Activated CD8-positive, alpha-beta memory T cell treated with anti-CD3 and anti-CD28 coated beads, Interleukin-2, amount 10 ng/mL, durations not matched to agents 7 days and 5 days (primary cell): ENCODE measurements around the gene COA6. TPM values are rescaled to one million over a fixed set of nuclear protein-coding genes. Genes with fewer than 3 reads are reported as not detected.

Experiments used
- ATAC-seq: fragments of 150-1000 bp; cut with Tn5 transposase; one replicate; pipeline ENCODE4 v1.10.0; 2021; ENCODE audit warnings: moderate library complexity
- CTCF ChIA-PET: fragments of 350-600 bp; sonication (Branson Sonifier 250); formaldehyde crosslinking; loops from one replicate; lab custom pipeline; 2021; ENCODE audit warnings: antibody characterized with exemption; lab: Charles Lee
- DNase-seq: peaks from one replicate; pipeline ENCODE4 v3.0.0-alpha.2; 2020
- H3K27ac Mint-ChIP-seq: one replicate; pipeline ENCODE4 v1.8.0; 2021; ENCODE audit warnings: mild to moderate bottlenecking, mixed read lengths
- H3K27me3 Mint-ChIP-seq: one replicate; pipeline ENCODE4 v1.8.0; 2021; ENCODE audit warnings: mixed read lengths
- H3K36me3 Mint-ChIP-seq: one replicate; pipeline ENCODE4 v1.8.0; 2021; ENCODE audit warnings: mild to moderate bottlenecking, mixed read lengths
- H3K4me1 Mint-ChIP-seq: one replicate; pipeline ENCODE4 v1.8.0; 2021; ENCODE audit warnings: mixed read lengths
- H3K4me3 Mint-ChIP-seq: one replicate; pipeline ENCODE4 v1.8.0; 2021; ENCODE audit warnings: mild to moderate bottlenecking, moderate library complexity, mixed read lengths
- H3K9me3 Mint-ChIP-seq: one replicate; pipeline ENCODE4 v1.8.0; 2022; ENCODE audit warnings: low read depth, mixed read lengths
- total RNA-seq, 2 experiments: library from RNA; stranded (reverse); gene quantifications; one replicate each; pipeline ENCODE4 v1.2.3, GENCODE V29; 2021

COA6 gene
- total RNA-seq, 2 experiments from 2014 or later = 42.4 to 43.0 TPM

DNA sequence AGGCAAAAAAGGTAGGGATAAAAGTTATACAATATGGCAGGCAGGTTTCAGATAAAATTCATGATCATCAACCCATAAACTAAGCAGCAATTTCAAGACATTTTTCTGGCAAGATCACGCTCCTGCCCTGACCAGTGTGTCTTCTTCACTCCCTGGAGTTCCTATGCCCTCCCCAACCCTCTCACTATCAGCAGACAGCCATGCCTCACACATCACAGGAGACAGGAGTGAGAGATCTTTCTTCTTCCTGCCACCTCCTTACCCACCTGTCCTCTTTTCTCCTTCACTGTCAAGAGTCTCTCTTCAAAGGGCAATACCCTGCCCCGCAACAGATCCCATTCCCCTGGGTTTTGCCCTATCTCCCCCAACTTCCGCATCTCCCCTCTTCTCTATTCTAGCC, 28.4 kb downstream of the COA6 start:
- ATAC-seq (no peak), DNase-seq (no peak)
- Mint-ChIP-seq H3K9me3 (no peaks in the 10 kb centered on the region), H3K36me3 (peaks cover 20% of the 10 kb centered on the region), H3K27me3 (no peaks in the 10 kb centered on the region), H3K4me1 (peaks cover 43% of the 10 kb centered on the region), H3K4me3 (peak overlapping the region; percentile 52), H3K27ac (peak overlapping the region; percentile 93)
- CTCF ChIA-PET = no interaction called here

DNA sequence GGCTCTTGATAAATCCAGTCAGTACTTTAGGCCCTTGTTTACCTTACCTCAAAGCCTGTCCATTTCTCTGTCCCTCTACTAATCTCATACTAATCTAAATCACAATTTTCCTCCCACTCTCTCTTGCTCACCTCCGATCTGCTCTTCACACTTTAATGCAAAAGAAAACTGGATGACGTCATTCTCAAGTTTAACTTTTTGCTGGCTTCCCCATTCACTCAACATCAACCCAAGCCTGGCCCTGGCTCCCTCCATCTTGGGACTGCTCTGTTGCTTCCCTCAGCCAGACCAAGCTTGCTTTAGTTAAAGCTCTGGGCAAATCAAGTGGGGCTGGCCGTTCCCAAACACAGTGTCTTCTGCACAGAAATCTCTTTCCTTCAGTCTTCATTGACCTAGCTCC, 29.7 kb downstream of the COA6 start:
- ATAC-seq = no peak
- peaks cover 40% of the 10 kb centered on the region for H3K4me1 Mint-ChIP-seq
- no peaks in the 10 kb centered on the region for H3K9me3 Mint-ChIP-seq
- no peak for DNase-seq
- H3K27me3 Mint-ChIP-seq = no peaks in the 10 kb centered on the region
- peaks cover 20% of the 10 kb centered on the region for H3K36me3 Mint-ChIP-seq
- CTCF ChIA-PET = interaction anchor here (0.7 kb wide), 1 partner anchor 93 kb away, joined by 3 read pairs; no protein-coding TSS in a partner anchor
- peak overlapping the region; percentile 67 for H3K27ac Mint-ChIP-seq
- no peak overlapping the region for H3K4me3 Mint-ChIP-seq

DNA sequence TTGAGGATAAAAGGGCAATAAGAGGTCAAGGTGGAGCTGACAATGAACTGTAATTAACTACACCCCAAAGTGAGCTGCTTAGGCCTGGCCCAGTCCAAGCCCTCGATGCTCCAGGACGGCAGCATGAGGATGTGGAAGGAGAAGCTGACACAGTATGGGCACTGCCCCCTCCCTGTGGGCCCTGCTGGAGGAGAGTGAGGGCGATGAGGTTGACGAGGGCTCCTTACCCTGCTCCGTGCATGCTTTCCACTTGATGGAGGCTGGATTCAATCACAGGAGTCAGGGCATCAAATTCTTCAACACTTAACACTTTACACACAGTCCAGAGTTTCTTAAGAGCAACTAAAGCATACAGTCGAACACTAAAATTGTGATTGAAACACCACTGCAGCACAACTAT, 32.4 kb downstream of the COA6 start:
- Mint-ChIP-seq H3K27me3 (no peaks in the 10 kb centered on the region), H3K4me1 (peaks cover 23% of the 10 kb centered on the region), H3K4me3 (no peak overlapping the region), H3K27ac (no peak overlapping the region), H3K9me3 (no peaks in the 10 kb centered on the region), H3K36me3 (peaks cover 24% of the 10 kb centered on the region)
- no peak for ATAC-seq
- DNase-seq = no peak
- CTCF ChIA-PET = interaction anchor here (1.3 kb wide), 1 partner anchor 96 kb away, joined by 3 read pairs; no protein-coding TSS in a partner anchor

DNA sequence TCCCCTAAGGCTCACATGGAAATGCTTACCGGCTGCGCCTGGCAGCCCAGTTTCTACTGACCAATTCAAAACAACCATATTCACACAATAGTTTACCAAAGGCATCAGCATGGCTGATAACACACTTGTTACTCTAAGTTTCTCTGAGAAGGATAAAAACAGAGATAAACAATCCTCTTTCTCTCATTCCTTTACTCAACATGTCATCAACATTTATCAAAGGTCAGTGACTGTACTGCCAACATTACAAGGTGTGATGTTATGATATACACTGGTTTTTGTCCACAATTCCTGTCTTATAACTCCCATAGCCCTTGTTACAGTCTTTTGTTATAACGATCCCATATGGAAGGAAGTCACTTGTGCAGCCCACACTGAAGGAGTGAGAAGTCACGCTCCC, 33.6 kb downstream of the COA6 start:
- no peak overlapping the region for H3K4me3 Mint-ChIP-seq
- peak overlapping the region; percentile 64 for H3K27ac Mint-ChIP-seq
- DNase-seq (no peak), ATAC-seq (no peak)
- H3K4me1 Mint-ChIP-seq = peaks cover 11% of the 10 kb centered on the region
- H3K27me3 Mint-ChIP-seq = no peaks in the 10 kb centered on the region
- CTCF ChIA-PET = interaction anchor here (1.1 to 1.7 kb wide), 2 partner anchors 9 to 19 kb away, joined by 3 to 4 read pairs; no protein-coding TSS in a partner anchor
- peaks cover 21% of the 10 kb centered on the region for H3K36me3 Mint-ChIP-seq
- H3K9me3 Mint-ChIP-seq = no peaks in the 10 kb centered on the region

DNA sequence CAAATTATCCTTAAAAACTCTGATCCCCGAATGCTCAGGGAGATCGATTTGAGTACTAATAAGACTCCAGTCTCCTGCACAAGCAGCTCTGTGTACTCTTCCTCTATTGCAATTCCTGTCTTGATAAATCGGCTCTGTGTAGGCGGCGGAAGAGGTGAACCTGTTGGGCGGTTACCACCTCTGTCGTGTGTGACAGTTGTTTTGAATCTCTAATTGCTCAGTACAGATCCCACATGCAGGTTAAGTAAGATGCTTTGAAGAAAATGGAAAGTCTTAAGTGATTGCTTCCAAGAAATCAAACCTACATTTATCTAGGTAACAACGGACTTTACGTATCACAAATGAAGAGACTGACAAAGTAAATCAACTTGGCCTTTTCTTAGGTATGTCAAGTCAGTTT, 35.5 kb downstream of the COA6 start:
- no peaks in the 10 kb centered on the region for H3K9me3 Mint-ChIP-seq
- peaks cover 2% of the 10 kb centered on the region for H3K4me1 Mint-ChIP-seq
- CTCF ChIA-PET = no interaction called here
- ATAC-seq (no peak), DNase-seq (no peak)
- peaks cover 17% of the 10 kb centered on the region for H3K36me3 Mint-ChIP-seq
- no peaks in the 10 kb centered on the region for H3K27me3 Mint-ChIP-seq
- no peak overlapping the region for H3K27ac Mint-ChIP-seq
- no peak overlapping the region for H3K4me3 Mint-ChIP-seq

DNA sequence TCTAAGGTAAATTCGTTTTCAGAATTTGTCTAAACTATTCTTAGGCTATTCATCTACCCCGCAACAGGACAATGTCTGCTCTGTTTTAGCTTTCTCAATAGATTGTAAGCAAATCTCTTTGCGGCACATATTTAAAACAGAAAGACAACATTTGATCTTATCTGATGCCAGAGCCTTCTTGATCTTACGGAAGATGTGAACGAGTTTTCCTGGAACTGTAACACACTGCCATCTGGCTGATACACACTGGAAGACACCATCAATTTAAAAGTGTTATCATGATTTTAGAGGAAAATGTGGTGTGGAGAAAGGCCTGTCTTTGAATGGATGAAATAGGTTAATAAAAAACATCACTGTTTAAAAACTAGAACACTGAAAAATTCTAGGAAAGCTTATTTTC, 36.1 kb downstream of the COA6 start:
- CTCF ChIA-PET = no interaction called here
- ATAC-seq (no peak), DNase-seq (no peak)
- Mint-ChIP-seq H3K4me1 (peaks cover 2% of the 10 kb centered on the region), H3K27ac (no peak overlapping the region), H3K4me3 (no peak overlapping the region), H3K9me3 (no peaks in the 10 kb centered on the region), H3K27me3 (no peaks in the 10 kb centered on the region), H3K36me3 (peaks cover 17% of the 10 kb centered on the region)

DNA sequence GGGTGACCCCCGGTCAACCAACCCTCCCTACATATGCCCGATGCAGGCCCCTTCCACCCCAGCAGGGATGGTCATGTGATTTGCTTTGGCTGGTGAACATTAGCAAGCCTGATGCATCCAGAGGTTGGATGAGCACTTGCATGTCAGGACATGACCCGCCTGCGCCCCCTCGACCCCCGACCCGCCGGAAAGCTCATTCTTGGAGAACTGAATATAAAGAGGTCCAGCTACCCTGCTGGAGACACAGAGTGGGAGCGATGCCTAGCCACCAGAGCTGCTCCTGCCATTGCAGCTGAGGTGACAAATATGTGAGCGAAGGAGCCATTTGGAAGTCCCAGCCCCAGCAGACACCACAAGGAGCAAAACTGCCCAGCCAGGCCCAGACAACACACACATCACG, 39.6 kb downstream of the COA6 start:
- DNase-seq = no peak
- Mint-ChIP-seq H3K9me3 (no peaks in the 10 kb centered on the region), H3K27me3 (no peaks in the 10 kb centered on the region), H3K27ac (no peak overlapping the region), H3K36me3 (peaks cover 27% of the 10 kb centered on the region), H3K4me1 (peaks cover 2% of the 10 kb centered on the region), H3K4me3 (no peak overlapping the region)
- ATAC-seq = no peak
- CTCF ChIA-PET = no interaction called here

DNA sequence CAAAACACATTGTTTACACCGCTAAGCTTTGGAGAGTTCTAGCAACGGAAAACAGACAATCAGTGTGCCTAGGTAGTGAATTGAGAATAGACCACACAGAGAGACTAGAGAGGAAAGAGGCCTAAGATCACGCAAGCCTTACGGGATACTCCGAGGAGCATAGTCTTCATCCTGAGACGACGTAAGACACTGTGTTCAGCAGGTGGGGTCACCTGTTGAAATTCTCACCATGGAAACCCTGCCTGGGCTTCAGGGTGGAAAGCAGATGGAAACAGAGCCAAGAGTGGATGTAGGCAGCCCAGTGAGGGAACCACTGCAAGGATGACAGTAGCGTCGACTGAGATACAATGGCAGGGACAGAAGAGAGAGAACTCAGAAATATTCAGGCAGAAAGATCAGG, 40.2 kb downstream of the COA6 start:
- Mint-ChIP-seq H3K9me3 (no peaks in the 10 kb centered on the region), H3K36me3 (peaks cover 27% of the 10 kb centered on the region), H3K4me3 (no peak overlapping the region), H3K27me3 (no peaks in the 10 kb centered on the region), H3K27ac (no peak overlapping the region), H3K4me1 (peaks cover 2% of the 10 kb centered on the region)
- DNase-seq (no peak), ATAC-seq (no peak)
- CTCF ChIA-PET = no interaction called here

DNA sequence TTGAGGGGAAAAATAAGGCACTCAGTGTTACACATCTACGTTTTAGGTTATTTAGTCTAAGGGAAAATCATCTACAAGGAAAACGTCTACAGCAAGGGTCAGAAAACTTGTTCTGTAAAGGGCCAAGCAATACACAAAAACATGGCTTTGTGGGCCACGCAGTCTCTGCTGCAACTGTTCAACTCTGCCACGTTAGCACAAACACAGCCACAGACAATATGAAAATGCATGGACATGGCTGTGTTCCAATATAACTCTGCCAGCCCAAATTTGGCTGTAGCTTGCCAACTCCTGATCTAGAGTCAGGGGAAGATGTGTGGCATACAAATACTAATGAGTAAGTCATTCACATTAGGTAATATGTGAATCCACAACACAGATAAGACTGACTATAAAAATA, 40.7 kb downstream of the COA6 start:
- peaks cover 26% of the 10 kb centered on the region for H3K36me3 Mint-ChIP-seq

DNA sequence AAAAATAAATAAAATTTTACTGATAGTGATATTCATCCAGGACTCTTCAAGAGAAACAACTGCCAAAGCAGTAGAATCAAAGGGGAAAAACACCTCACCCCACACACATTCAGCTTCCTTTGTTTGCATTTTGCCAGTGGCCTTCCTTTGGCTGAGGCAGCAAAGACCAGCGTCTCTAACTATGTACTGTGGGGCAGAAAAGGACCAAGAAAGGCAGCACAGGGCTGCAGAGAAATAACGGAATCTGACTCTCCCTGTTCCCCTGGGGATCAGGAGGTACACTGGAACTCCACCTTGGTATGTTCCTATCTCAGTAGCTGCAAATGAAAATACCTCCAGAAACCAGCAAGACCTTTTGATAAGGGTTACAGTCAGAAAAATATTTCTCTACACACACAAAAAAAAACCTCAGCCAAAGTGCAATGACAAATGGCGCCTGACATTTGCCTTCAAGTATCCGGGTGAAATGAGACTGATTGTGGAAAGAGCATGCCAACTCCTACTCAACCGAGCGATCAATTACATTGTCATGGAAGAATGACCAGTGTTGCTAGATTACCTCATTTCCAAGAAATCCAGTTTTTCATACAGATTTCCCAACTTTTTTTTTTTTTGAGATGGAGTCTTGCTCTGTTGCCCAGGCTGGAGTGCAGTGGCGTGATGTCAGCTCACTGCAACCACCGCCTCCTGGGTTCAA, 54.8 kb downstream of the COA6 start:
- H3K27ac Mint-ChIP-seq = no peak overlapping the region
- DNase-seq (no peak), ATAC-seq (no peak)
- H3K36me3 Mint-ChIP-seq = peaks cover 48% of the 10 kb centered on the region
- H3K27me3 Mint-ChIP-seq = no peaks in the 10 kb centered on the region
- no peak overlapping the region for H3K4me3 Mint-ChIP-seq
- CTCF ChIA-PET = interaction anchor here (0.9 kb wide), 1 partner anchor 19 kb away, joined by 3 read pairs; no protein-coding TSS in a partner anchor
- H3K9me3 Mint-ChIP-seq = no peaks in the 10 kb centered on the region
- H3K4me1 Mint-ChIP-seq = peaks cover 4% of the 10 kb centered on the region

More for the DNA sequence above, 40.7 kb downstream of the COA6 start:
- Mint-ChIP-seq H3K27me3 (no peaks in the 10 kb centered on the region), H3K4me1 (no peaks in the 10 kb centered on the region), H3K4me3 (no peak overlapping the region), H3K9me3 (no peaks in the 10 kb centered on the region), H3K27ac (no peak overlapping the region)
- CTCF ChIA-PET = no interaction called here
- ATAC-seq (no peak), DNase-seq (no peak)

DNA sequence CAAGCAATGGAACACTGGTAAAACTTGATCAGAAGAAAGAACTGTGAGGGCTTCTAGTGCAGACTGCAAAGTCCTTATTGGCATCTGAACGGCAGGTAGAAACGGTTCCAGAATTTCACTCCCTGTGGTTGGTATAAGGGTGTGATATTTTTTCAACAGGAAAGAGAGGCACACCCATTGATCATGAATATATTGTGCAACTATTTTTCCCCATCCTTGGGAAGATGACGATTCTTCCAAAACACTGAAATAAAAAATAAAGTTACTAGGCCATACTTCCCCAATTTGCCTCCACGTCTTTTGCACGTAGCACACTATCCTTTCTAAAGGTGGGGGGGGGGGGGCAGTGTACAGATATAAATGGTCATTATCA, 56.2 kb downstream of the COA6 start:
- ATAC-seq = no peak
- peaks cover 6% of the 10 kb centered on the region for H3K4me1 Mint-ChIP-seq
- no peak overlapping the region for H3K27ac Mint-ChIP-seq
- CTCF ChIA-PET = no interaction called here
- no peaks in the 10 kb centered on the region for H3K27me3 Mint-ChIP-seq
- H3K4me3 Mint-ChIP-seq = no peak overlapping the region
- DNase-seq = no peak
- peaks cover 51% of the 10 kb centered on the region for H3K36me3 Mint-ChIP-seq
- no peaks in the 10 kb centered on the region for H3K9me3 Mint-ChIP-seq

DNA sequence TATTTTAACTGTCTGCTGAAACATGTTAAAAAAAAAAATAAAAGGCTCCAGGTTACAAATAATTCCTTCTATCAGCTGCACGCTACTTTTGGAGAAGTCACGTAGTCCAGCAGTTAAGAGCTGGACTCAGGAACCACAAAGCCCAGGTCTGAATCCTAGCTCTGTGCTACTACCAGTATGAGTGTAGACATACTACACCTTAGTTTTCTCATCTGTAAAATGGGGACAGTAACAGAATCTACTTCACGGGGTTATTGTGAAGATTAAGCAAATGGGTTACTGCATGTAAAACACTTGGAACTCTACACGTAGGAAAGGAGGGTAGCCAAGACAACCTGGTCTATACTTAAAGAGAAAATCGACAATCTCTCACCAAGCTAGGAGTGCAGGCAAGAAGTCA, 57.4 kb downstream of the COA6 start:
- ATAC-seq (no peak), DNase-seq (no peak)
- CTCF ChIA-PET = no interaction called here
- Mint-ChIP-seq H3K4me1 (peaks cover 6% of the 10 kb centered on the region), H3K9me3 (no peaks in the 10 kb centered on the region), H3K36me3 (peaks cover 53% of the 10 kb centered on the region), H3K4me3 (no peak overlapping the region), H3K27me3 (no peaks in the 10 kb centered on the region), H3K27ac (no peak overlapping the region)

DNA sequence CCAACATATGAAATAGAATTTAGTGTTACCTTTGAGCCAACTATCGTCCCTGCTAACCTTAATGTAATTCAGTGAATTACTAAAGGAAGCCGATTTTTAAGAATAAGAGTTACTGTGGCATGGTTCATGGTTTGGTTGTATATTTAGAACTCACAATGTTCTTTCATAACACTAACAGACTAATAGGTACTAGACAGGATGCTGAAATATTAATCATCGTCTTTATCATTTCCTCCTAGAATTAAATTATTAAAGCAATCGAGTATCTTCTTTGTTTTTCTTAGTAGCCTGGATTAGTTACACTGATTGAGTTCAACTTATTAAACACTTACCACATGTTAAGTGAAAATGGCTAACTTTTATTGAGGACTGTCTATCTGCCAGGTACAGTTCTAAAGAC, 58.0 kb downstream of the COA6 start:
- DNase-seq = no peak
- no peak for ATAC-seq
- Mint-ChIP-seq H3K27me3 (no peaks in the 10 kb centered on the region), H3K4me1 (peaks cover 6% of the 10 kb centered on the region), H3K4me3 (no peak overlapping the region), H3K36me3 (peaks cover 53% of the 10 kb centered on the region), H3K9me3 (no peaks in the 10 kb centered on the region), H3K27ac (no peak overlapping the region)
- CTCF ChIA-PET = no interaction called here

DNA sequence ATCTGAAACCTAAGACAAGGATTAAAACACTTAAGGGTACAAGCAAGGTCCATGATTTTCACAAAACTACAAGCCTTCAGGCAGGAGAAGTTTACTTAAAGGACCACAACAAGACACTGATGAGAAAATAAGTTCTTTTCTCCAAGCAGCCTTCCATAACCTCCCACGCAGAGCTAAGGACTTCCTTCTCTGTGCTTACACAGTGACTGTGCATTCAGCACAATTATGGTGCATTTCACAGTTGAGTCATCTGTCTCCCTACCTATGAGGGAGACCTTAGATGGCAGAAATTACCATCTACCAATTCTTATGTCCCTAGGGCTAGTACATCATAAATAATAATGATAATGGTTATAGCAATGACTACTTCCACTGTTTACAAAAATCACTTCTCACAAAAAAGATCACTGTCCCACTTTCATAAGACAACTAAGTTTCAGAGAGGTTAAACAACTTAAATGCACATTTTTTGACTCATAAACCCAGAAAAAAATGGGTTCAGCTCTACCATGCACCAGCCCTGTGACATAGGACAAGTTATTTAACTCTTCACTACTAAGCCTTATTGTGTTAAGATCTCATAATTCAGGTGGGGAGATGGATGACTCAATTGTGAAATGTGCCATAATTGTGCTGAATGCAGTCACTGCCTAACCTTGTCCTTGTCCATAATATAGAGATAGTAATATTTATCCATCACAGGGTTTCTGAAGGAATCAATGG, 60.5 kb downstream of the COA6 start:
- Mint-ChIP-seq H3K27me3 (no peaks in the 10 kb centered on the region), H3K27ac (no peak overlapping the region), H3K4me3 (no peak overlapping the region), H3K9me3 (peaks cover 2% of the 10 kb centered on the region), H3K4me1 (peaks cover 6% of the 10 kb centered on the region), H3K36me3 (peaks cover 59% of the 10 kb centered on the region)
- CTCF ChIA-PET = no interaction called here
- ATAC-seq = no peak
- DNase-seq = no peak
